GM12878 (cell line): ENCODE data around the gene EEPD1. TPM values are rescaled to one million over a fixed set of nuclear protein-coding genes. Genes with fewer than 3 reads are reported as not detected.

Source experiments
- ATAC-seq: fragments of 200-7000 bp; cut with Tn5 transposase; 3 replicates; pipeline ENCODE4 v1.9.1; 2020; ENCODE audit warnings: mild to moderate bottlenecking, moderate library complexity
- BruUV-seq: library from RNA; stranded (reverse); fragments of 400-500 nt; replicated peaks from 2 replicates; lab custom pipeline; 2021; lab: Mats Ljungman, UMichigan
- CTCF ChIA-PET: fragments of 300-600 bp; sonication (Branson Sonifier 250); formaldehyde crosslinking; extraction: SDS; loops from one replicate; lab custom pipeline; 2021; ENCODE audit warnings: inconsistent platforms; lab: Yijun Ruan, JAX
- POLR2A ChIA-PET: fragments of 350-600 bp; formaldehyde crosslinking; extraction: SDS; loops from one replicate; lab custom pipeline; 2021; ENCODE audit warnings: inconsistent platforms; lab: Charles Lee
- RAD21 ChIA-PET: fragments of 300-600 bp; sonication (Branson Sonifier 250); formaldehyde crosslinking; loops from one replicate; lab custom pipeline; 2023; ENCODE audit warnings: antibody characterized with exemption; ENCODE audit not compliant: unreplicated experiment; lab: Charles Lee
- SMC1A ChIA-PET: fragments of 300-600 bp; sonication (Branson Sonifier 250); formaldehyde crosslinking; loops from one replicate; lab custom pipeline; 2023; ENCODE audit not compliant: unreplicated experiment, uncharacterized antibody; lab: Charles Lee
- DNase-seq: peaks from one replicate; pipeline ENCODE4 v3.0.0-alpha.2; 2011; ENCODE audit warnings: low read depth, low spot score
- FAIRE-seq: peaks from 3 replicates; lab custom pipeline; 2011; peaks lifted over from hg19 to GRCh38; lab: Jason Lieb, UNC
- H2AFZ ChIP-seq: 2 replicates; pipeline ENCODE4 v1.6.0; 2011; ENCODE audit warnings: low read depth, low read length, control low read depth; ENCODE audit not compliant: control insufficient read depth
- H3K27ac ChIP-seq: 2 replicates; pipeline ENCODE4 v1.5.1; 2011; ENCODE audit warnings: control low read depth; ENCODE audit not compliant: control insufficient read depth, insufficient read depth
- H3K27me3 ChIP-seq, 2 experiments: replicated peaks in 1 of 2; 2 replicates each; pipeline versions ENCODE4 v1.6.0 to v1.6.1; 2011; ENCODE audit warnings: low read length in 1 of 2; ENCODE audit not compliant: control insufficient read depth in 2 of 2, insufficient read depth in 2 of 2
- H3K36me3 ChIP-seq, 2 experiments: 2 replicates each; pipeline ENCODE4 v1.5.1; 2011; ENCODE audit warnings: low read length in 1 of 2; ENCODE audit not compliant: control insufficient read depth in 2 of 2, insufficient read depth in 2 of 2
- H3K4me1 ChIP-seq: 2 replicates; pipeline ENCODE4 v1.6.1; 2011; ENCODE audit warnings: mild to moderate bottlenecking, low read length, moderate library complexity, mixed read lengths; ENCODE audit not compliant: control insufficient read depth, insufficient read depth
- H3K4me2 ChIP-seq: 2 replicates; pipeline ENCODE4 v1.6.0; 2011; ENCODE audit warnings: control low read depth; ENCODE audit not compliant: control insufficient read depth, insufficient read depth
- H3K4me3 ChIP-seq: fragments of 200-600 bp; sonication (generic); 2 replicates; pipeline ENCODE4 v1.5.1; 2016
- H3K79me2 ChIP-seq: 2 replicates; pipeline ENCODE4 v1.6.0; 2011; ENCODE audit warnings: low read length; ENCODE audit not compliant: control insufficient read depth, insufficient read depth
- H3K9ac ChIP-seq: 2 replicates; pipeline ENCODE4 v1.8.0; 2011; ENCODE audit warnings: low read length, control low read depth, mixed read lengths; ENCODE audit not compliant: control insufficient read depth, insufficient read depth
- H3K9me3 ChIP-seq: replicated peaks from 3 replicates; pipeline ENCODE4 v1.5.1; 2011; ENCODE audit warnings: mild to moderate bottlenecking, low read length; ENCODE audit not compliant: control insufficient read depth, insufficient read depth
- H4K20me1 ChIP-seq: 2 replicates; pipeline ENCODE4 v1.6.0; 2011; ENCODE audit not compliant: control insufficient read depth, insufficient read depth
- BCL11A ChIP-seq: IDR thresholded peaks from 2 replicates; pipeline ENCODE4 v1.6.1; 2011; ENCODE audit warnings: low read depth, low read length
- CEBPZ ChIP-seq: fragments of 150-350 bp; IDR thresholded peaks from 2 replicates; pipeline ENCODE4 v1.6.1; 2016; ENCODE audit warnings: low read depth, low read length
- MEF2A ChIP-seq: IDR thresholded peaks from 2 replicates; pipeline ENCODE4 v1.6.1; 2011; ENCODE audit warnings: low read depth, mild to moderate bottlenecking, low read length, moderate library complexity; ENCODE audit not compliant: insufficient read depth
- PKNOX1 ChIP-seq: fragments of 450-650 bp; IDR thresholded peaks from 2 replicates; pipeline ENCODE4 v1.6.1; 2016; ENCODE audit warnings: mild to moderate bottlenecking
- RAD51 ChIP-seq: fragments of 450-650 bp; IDR thresholded peaks from 2 replicates; pipeline ENCODE4 v1.6.1; 2016; ENCODE audit warnings: moderate library complexity, mild to moderate bottlenecking, inconsistent platforms
- RFX5 ChIP-seq: IDR thresholded peaks from 2 replicates; pipeline ENCODE4 v1.6.1; 2011; ENCODE audit warnings: low read depth, low read length, improper control_type of control experiment
- SRF ChIP-seq, 2 experiments: IDR thresholded peaks; 2 replicates each; pipeline ENCODE4 v1.6.1; 2011; ENCODE audit warnings: low read depth in 2 of 2, low read length in 2 of 2, mild to moderate bottlenecking in 1 of 2, moderate library complexity in 1 of 2
- WGBS: methylation state at CpG from one replicate; pipeline ENCODE4 v1.1.6; 2016; ENCODE audit warnings: low lambda C conversion rate; ENCODE audit not compliant: insufficient replicate concordance, insufficient coverage; ENCODE audit errors: missing lambda C conversion rate; 5-methylcytosine and 5-hydroxymethylcytosine counted together
- in situ Hi-C: fragments of 300-500 bp; cut with MboI; formaldehyde crosslinking; loops from 9 replicates; pipeline ENCODE4 v1.14.3; 2018; ENCODE audit warnings: mixed read lengths
- intact Hi-C: fragments of 100-400 bp; cut with micrococcal nuclease; formaldehyde crosslinking; loops from one replicate; pipeline ENCODE4 v1.14.2; 2022; ENCODE audit not compliant: unreplicated experiment
- polyA plus RNA-seq, 11 experiments: library from polyadenylated mRNA; depleted of rRNA in 4 of 11; unstranded in 6 of 11; stranded (reverse) in 5 of 11; fragments of >200 nt; fragmentation: Nextera tagmentation in 4 of 11; fragmentation: Illumina TruSeq in 1 of 11; extraction: Ambion mirVana in 4 of 11; extraction: Trizol in 1 of 11; gene quantifications; 1 replicate in 1 of 11; 2 replicates in 10 of 11; pipeline versions ENCODE4 v1.2.1 to v1.2.3, GENCODE V29; 2011 to 2016; ENCODE audit warnings: inconsistent platforms in 2 of 11, missing spikeins in 2 of 11, low read depth in 1 of 11
- total RNA-seq, 4 experiments: library from RNA; depleted of rRNA in 3 of 4; stranded (reverse); fragments of >200 nt in 3 of 4; fragmentation: Illumina TruSeq in 1 of 4; extraction: Trizol in 1 of 4; gene quantifications; 2 replicates each; pipeline versions ENCODE4 v1.2.1 to v1.2.3, GENCODE V29; 2013 to 2021
- TF ChIP-seq, protein P1 (sequence below): IDR thresholded peaks from 2 replicates; pipeline ENCODE4 v1.6.1; 2011; ENCODE audit warnings: mild to moderate bottlenecking, low read depth, low read length, moderate library complexity; ENCODE audit not compliant: insufficient replicate concordance

EEPD1 gene
- total and polyA plus RNA-seq, 10 of the 15 experiments (the other 5 are each of a cell fraction or from before 2014, with no cell fraction given): 0.24 to 2.8 (median 0.86) TPM; not detected in 1

DNA sequence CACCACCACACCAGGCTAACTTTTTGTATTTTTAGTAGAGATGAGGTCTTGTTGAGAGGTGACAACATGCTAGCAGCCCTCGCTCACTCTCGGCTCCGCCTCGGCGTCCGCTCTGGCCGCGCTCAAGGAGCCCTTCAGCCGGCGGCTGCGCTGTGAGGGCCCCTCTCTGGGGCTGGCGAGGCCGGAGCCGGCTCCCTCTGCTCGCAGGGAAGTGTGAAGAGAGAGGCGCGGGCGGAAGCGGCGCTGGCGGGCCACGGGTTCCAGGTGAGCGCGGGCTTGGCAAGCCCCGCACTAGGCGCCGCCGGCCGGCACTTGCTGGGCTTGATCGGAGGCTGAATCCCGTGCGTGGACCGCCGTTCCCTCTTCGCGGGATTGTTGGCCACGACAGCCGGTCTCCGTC, 83.0 kb downstream of the EEPD1 start:
- 92% methylated on average over 32 of the region's 39 CpGs for WGBS
- ChIA-PET RAD21 (interaction anchor here (0.6 kb wide), 1 partner anchor 51 kb away, joined by 3 read pairs; no protein-coding TSS in a partner anchor), POLR2A (no interaction called here), CTCF (interaction anchor here (0.6 to 1.2 kb wide), 2 partner anchors 7 to 37 kb away, joined by 3 to 5 read pairs; no protein-coding TSS in a partner anchor), SMC1A (interaction anchor here (0.8 to 1.7 kb wide), 6 partner anchors 9 to 43 kb away, joined by 3 to 5 read pairs (median 3); no protein-coding TSS in a partner anchor)
- ATAC-seq (no peak), DNase-seq (no peak), FAIRE-seq (no peak)
- H3K4me3 ChIP-seq: no peak overlapping the region
- no peaks in the 10 kb centered on the region for H3K36me3 ChIP-seq
- no peaks in the 10 kb centered on the region for H3K79me2 ChIP-seq
- no peaks in the 10 kb centered on the region for H4K20me1 ChIP-seq
- H3K9ac ChIP-seq: no peak overlapping the region
- no peak overlapping the region for H3K27ac ChIP-seq
- H3K4me1 ChIP-seq: no peaks in the 10 kb centered on the region
- intact Hi-C loops (no loop called here), in situ Hi-C loops (no loop called here)
- no peaks in the 10 kb centered on the region for H3K9me3 ChIP-seq
- H3K27me3 ChIP-seq: no peaks in the 10 kb centered on the region
- TF ChIP-seq RFX5 (no peak), RAD51 (no peak), BCL11A (no peak), CEBPZ (no peak), SRF (IDR thresholded peaks at IDR 0.05; ENCODE audit: low read depth in 2 of 2, low read length in 2 of 2) (no peak), MEF2A (no peak), PKNOX1 (no peak)
- TF ChIP-seq, protein P1, sequence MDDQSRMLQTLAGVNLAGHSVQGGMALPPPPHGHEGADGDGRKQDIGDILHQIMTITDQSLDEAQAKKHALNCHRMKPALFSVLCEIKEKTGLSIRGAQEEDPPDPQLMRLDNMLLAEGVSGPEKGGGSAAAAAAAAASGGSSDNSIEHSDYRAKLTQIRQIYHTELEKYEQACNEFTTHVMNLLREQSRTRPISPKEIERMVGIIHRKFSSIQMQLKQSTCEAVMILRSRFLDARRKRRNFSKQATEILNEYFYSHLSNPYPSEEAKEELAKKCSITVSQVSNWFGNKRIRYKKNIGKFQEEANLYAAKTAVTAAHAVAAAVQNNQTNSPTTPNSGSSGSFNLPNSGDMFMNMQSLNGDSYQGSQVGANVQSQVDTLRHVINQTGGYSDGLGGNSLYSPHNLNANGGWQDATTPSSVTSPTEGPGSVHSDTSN: no peak
- BruUV-seq: no TSS peak
- H2AFZ ChIP-seq: no peak overlapping the region
- no peak overlapping the region for H3K4me2 ChIP-seq
